Erythroblast (primary cell): ENCODE measurements around the gene SPAG17.

Experiments used
- GATA1 ChIP-seq: IDR thresholded peaks from 2 replicates; pipeline ENCODE4 v1.6.1; 2011; ENCODE audit warnings: low read depth, mild to moderate bottlenecking, control low read depth, low read length, moderate library complexity
- POLR2A ChIP-seq: IDR thresholded peaks from 2 replicates; pipeline ENCODE4 v1.6.1; 2011; ENCODE audit warnings: mild to moderate bottlenecking, low read length

DNA sequence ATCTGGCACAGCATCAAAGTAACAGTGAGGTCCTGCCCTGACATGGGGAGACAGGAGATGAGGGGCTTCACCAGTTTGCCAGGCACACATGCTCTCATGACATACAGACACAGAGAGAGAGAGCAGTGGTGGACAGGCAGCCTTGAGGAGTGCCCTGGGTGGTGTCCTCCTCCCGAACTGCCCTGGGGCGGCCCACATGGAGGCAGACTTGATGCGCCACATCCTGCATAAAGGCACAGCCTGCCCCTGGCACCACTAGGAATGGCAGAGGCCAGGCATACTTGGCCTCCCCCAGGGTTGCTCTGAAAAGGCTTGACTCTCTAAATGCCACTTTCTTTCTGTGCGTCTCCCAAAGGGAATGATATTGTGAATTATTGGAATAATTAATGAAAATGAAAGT, 67.5 kb downstream of the SPAG17 start:
- TF ChIP-seq POLR2A (no peak), GATA1 (no peak)
